Effector memory CD4-positive, alpha-beta T cell (primary cell): ENCODE measurements around the gene DHX32.
"Not testable (repeated sequence)": the region's sequence is repeated elsewhere in the genome, so short reads cannot be mapped to it uniquely, and the experiment has no call there.

ENCODE experiments used
- DNase-seq, 3 donors: peaks; one replicate each; pipeline ENCODE4 v3.0.0-alpha.2; 2020
- H3K27ac ChIP-seq: 2 replicates; pipeline ENCODE4 v1.7.0; 2013; ENCODE audit warnings: mild to moderate bottlenecking, low read length, moderate library complexity; ENCODE audit not compliant: insufficient read depth, poor library complexity, severe bottlenecking
- H3K27me3 ChIP-seq: replicated peaks from 2 replicates; pipeline ENCODE4 v1.7.0; 2013; ENCODE audit warnings: mild to moderate bottlenecking, low read length; ENCODE audit not compliant: insufficient read depth, control insufficient read depth, poor library complexity, severe bottlenecking
- H3K36me3 ChIP-seq: 2 replicates; pipeline ENCODE4 v1.7.0; 2013; ENCODE audit warnings: mild to moderate bottlenecking, low read length, moderate library complexity; ENCODE audit not compliant: control insufficient read depth, insufficient read depth
- H3K4me1 ChIP-seq: 2 replicates; pipeline ENCODE4 v1.7.0; 2013; ENCODE audit warnings: low read length, mild to moderate bottlenecking; ENCODE audit not compliant: control insufficient read depth, insufficient read depth, poor library complexity, severe bottlenecking
- H3K4me3 ChIP-seq: 2 replicates; pipeline ENCODE4 v1.7.0; 2013; ENCODE audit warnings: low read length, low read depth, mild to moderate bottlenecking; ENCODE audit not compliant: insufficient read depth, poor library complexity, severe bottlenecking
- H3K9me3 ChIP-seq: 2 replicates; pipeline ENCODE4 v1.7.0; 2013; ENCODE audit warnings: mild to moderate bottlenecking, low read length, moderate library complexity; ENCODE audit not compliant: control insufficient read depth

The DHX32 gene

DNA sequence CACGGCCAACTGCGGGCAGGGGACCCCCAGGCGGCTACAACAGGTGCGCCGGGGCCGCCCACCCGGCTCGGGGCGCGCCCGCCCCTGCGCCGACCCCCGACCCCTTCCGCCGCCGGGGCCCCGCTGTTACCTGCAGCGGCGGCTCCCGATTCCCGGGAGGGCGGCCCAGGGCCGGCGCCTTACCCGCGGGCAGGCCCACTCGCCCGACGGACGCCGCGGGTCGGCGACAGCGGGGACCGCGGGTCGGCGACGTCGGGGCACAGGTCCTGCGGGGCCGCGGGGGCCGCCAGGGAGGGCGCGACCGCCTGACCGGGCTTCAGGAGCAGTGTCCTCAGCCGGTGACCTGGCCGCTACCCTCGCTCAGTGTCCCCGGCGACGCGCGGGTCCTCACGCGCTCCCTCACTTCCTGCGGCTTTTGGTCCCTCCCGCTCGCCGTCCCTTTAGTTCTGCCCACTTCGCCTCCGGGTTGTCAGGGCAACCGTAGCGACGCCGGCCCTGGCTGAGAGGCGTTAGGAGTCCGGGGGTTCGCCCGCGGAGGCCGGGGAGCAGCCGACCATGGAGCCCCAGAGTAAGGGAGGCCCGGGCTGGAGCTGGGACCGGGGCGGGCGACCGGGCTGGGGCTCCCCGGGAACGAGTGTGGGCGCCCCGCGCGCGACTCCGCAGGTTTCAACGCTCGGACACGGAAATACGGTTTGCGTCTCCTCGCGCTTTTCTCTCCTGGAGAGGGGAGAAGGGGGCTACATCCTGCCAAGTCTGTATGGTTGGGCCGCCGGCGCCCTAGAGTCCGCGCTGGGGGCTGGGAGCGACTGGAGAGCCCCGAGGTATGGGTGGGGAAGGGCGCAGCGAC lies 15.2 kb upstream of the DHX32 start, which contains the start of gene FANK1:
FANK1 (plus strand) TSS at position 477 of the 847 bp plus-strand sequence; CDS start at position 556, 79 bp downstream.
- DNase-seq = peak; percentile 34 to 49 (median 48)
- not testable (repeated sequence) for H3K4me1 ChIP-seq, H3K27me3 ChIP-seq, H3K36me3 ChIP-seq, H3K9me3 ChIP-seq
- H3K4me3 ChIP-seq = peak within 1 kb of the TSS; percentile 77
- peak within 1 kb of the TSS; percentile 18 for H3K27ac ChIP-seq

GRCh38 chr10:125895130-125896087 lies 14.3 kb upstream of the DHX32 start:
- DNase-seq = peak; percentile 0 to 3 (median 1)
- H3K9me3 ChIP-seq, H3K4me1 ChIP-seq, H3K27me3 ChIP-seq, H3K36me3 ChIP-seq, H3K27ac ChIP-seq: not testable (repeated sequence)
- peak overlapping the region; percentile 66 for H3K4me3 ChIP-seq

GRCh38 chr10:125894176-125894575 lies 13.1 kb upstream of the DHX32 start:
- H3K4me1 ChIP-seq, H3K27ac ChIP-seq, H3K4me3 ChIP-seq, DNase-seq, H3K27me3 ChIP-seq, H3K9me3 ChIP-seq, H3K36me3 ChIP-seq: not testable (repeated sequence)

DNA sequence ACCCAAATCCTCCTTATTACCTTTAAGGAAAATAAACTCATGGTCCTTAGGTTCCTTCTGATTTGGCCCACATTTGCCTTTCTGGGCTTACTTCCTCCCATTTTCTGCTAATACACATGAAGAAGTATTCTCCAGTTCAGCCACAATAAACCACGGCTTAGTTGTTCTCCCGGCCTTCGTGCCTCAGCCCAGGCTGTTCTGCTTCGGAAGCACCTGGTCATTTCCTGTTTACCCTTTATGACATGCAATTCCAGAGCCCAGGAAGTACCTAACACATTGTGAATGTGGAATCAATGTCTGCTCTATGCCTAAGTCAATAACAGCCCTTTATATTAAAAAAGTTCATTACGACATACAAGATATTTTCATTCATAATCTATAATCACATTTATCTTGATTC lies 11.3 kb upstream of the DHX32 start:
- H3K4me3 ChIP-seq, DNase-seq, H3K9me3 ChIP-seq, H3K27me3 ChIP-seq, H3K4me1 ChIP-seq, H3K36me3 ChIP-seq, H3K27ac ChIP-seq: not testable (repeated sequence)

DNA sequence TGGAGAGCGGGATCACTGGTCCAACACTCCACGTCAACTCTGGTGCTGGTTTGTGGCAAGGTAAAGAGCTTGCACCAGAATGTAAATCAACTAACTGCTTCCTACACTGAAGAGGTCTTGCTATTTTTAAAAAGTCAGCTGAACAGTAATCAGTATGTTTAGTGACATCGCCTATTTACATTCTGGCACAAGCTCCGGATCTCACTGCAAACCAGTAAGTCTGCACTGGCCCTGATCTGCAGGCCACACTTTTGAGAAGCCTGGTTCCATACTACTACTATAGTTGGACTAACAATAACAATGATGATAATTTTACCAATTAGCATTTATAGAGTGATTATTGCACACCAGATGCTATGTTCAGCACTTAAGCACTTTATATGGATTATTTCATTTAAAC lies 8.3 kb upstream of the DHX32 start:
- DNase-seq, H3K36me3 ChIP-seq, H3K27ac ChIP-seq, H3K4me1 ChIP-seq, H3K9me3 ChIP-seq, H3K27me3 ChIP-seq, H3K4me3 ChIP-seq: not testable (repeated sequence)

DNA sequence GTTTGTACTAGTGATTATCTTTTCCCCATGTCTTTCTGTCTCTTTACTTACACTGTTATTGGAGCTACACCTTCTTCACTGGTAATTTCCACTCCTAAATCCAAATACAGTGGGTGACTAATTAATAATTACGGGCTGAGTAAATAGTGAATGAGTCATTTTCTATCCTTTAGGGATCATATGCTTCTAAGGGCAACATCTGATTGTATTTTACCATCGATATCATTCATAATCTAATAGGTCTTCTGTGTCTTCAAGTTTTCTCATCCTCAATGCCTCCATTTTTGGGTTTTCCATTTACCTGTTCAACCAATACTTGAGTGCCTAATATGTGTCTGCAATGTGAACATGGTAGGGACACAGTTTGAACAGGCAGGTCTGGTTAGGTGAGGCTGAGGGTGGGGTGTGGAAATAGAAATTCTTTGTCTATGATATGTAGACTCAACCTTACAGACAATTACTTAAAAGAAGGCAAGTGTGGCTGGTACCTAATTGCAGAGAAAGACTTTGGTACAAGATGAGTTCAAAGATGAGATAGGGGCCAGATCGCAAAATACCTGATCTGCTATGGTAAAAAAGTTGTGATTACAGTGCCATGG lies 5.9 kb upstream of the DHX32 start:
- Histone ChIP-seq H3K4me1 (no peaks in the 10 kb centered on the region), H3K4me3 (no peak overlapping the region), H3K27ac (no peak overlapping the region), H3K27me3 (no peaks in the 10 kb centered on the region), H3K36me3 (no peaks in the 10 kb centered on the region), H3K9me3 (no peaks in the 10 kb centered on the region)
- no peak for DNase-seq

DNA sequence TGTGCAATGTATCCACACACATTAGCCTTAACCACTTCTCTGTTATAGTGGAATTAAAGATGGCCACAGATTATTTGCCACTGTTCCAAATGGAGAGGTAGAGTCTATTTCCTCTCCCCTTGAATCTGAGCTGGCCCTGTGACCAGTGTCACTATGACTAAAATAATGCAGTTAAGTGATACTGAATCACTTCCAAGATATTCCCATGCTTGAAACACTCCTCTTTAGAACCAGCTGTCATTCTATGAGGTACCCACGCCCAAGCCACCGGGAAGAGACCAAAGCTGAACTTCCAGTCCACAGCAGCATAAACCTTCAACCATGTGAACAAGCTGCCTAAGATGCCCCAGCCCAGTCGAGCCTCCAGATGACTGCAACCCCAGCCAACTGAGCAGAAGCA lies 2.1 kb upstream of the DHX32 start:
- no peaks in the 10 kb centered on the region for H3K9me3 ChIP-seq
- H3K27me3 ChIP-seq = no peaks in the 10 kb centered on the region
- no peak overlapping the region for H3K4me3 ChIP-seq
- no peak for DNase-seq
- H3K27ac ChIP-seq = no peak overlapping the region
- H3K36me3 ChIP-seq = no peaks in the 10 kb centered on the region
- no peaks in the 10 kb centered on the region for H3K4me1 ChIP-seq

GRCh38 chr10:125882596-125882995 lies 1.5 kb upstream of the DHX32 start:
- H3K27ac ChIP-seq = no peak overlapping the region
- H3K27me3 ChIP-seq = no peaks in the 10 kb centered on the region
- no peak overlapping the region for H3K4me3 ChIP-seq
- DNase-seq = no peak
- no peaks in the 10 kb centered on the region for H3K4me1 ChIP-seq
- no peaks in the 10 kb centered on the region for H3K36me3 ChIP-seq
- H3K9me3 ChIP-seq = no peaks in the 10 kb centered on the region

DNA sequence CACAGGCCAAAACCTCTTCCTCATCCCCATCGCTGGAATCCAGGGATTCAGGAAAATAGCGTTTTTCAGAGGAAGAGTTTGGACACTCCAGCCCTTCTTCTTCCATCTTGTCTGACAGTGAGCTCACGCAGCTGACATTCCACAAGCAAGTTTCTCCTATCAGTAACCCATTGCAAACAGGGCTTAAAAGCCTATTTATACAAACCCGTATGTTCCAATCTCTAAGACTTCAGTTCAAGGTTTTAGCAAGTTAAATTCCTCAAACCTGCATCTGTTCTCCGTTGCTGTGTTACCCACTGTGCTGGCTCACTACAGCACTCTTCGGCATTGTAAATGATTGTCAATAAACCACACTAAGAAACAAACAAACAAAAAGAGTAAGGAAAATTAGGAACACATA lies 373 bp downstream of the DHX32 start:
- Histone ChIP-seq H3K27me3 (no peaks in the 10 kb centered on the region), H3K4me1 (no peaks in the 10 kb centered on the region), H3K9me3 (peaks cover 4% of the 10 kb centered on the region), H3K4me3 (no peak overlapping the region), H3K27ac (no peak overlapping the region), H3K36me3 (no peaks in the 10 kb centered on the region)
- DNase-seq = no peak
